Measurements from ENCODE around the gene MLLT3. TPM values are rescaled to one million over a fixed set of nuclear protein-coding genes. Genes with fewer than 3 reads are reported as not detected.

MLLT3 gene
- total and polyA plus RNA-seq, 2 of the 8 experiments (the other 6 are each of a cell fraction or from before 2014, with no cell fraction given): 5.9 to 9.6 TPM

DNA sequence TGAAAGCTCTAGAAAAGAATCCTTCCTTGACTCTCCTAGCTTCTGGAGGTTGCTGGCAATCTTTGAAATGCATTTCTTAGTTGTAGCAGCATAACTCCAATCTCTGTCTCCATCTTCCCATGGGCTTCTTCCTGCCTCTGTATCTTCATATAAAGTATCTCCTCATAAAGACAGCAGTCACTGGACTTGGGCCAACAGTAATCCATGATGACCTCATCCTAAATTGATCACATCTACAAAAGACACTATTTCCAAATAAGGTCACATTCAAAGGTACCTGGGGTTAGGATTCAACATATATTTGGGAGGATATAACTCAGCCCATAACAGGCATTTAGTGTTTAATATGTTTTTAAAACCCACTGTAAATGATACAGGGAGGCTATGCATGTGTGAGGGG lies 123.3 kb downstream of the MLLT3 start:
- CTCF ChIA-PET (ENCODE audit: partially characterized antibody): interaction anchor here (1.0 to 1.4 kb wide), 3 partner anchors 10 to 62 kb away, joined by 3 read pairs; no protein-coding TSS in a partner anchor

More for the DNA sequence above, 123.3 kb downstream of the MLLT3 start:
- H2BK15ac ChIP-seq (ENCODE audit: low read length): no peak overlapping the region
- H3K79me2 ChIP-seq (ENCODE audit: control insufficient read depth in 1 of 2, insufficient read depth in 2 of 2, low read length in 2 of 2): no peaks in the 10 kb centered on the region
- no peak overlapping the region for H3K23ac ChIP-seq (ENCODE audit: insufficient read length)
- H3K4me3 ChIP-seq (ENCODE audit: extremely low read depth in 1 of 4, insufficient read depth in 2 of 4, low read depth in 3 of 4, low read length in 4 of 4): no peak overlapping the region
- no peak overlapping the region for H3K9ac ChIP-seq (replicated peaks in 1 of 4; ENCODE audit: extremely low read depth in 1 of 4, low read depth in 3 of 4, low read length in 3 of 4)
- no peaks in the 10 kb centered on the region for H3K36me3 ChIP-seq (ENCODE audit: control insufficient read depth in 2 of 4, insufficient read depth in 4 of 4, low read length in 3 of 4)
- H2BK120ac ChIP-seq (replicated peaks; ENCODE audit: low read depth, low read length): no peak overlapping the region
- no peak overlapping the region for H3K56ac ChIP-seq (replicated peaks; ENCODE audit: insufficient read length, low read depth, low read length)
- no peak overlapping the region for H2AK5ac ChIP-seq (ENCODE audit: low read depth, low read length)
- H4K20me1 ChIP-seq (replicated peaks in 1 of 2; ENCODE audit: control insufficient read depth in 1 of 2, insufficient read depth in 2 of 2, low read length in 2 of 2): no peaks in the 10 kb centered on the region
- no peak overlapping the region for H3K4me2 ChIP-seq (ENCODE audit: insufficient read depth in 1 of 2, low read depth in 2 of 2, low read length in 2 of 2)
- DNase-seq (ENCODE audit: low read depth in 1 of 2, low spot score in 2 of 2) (no peak), FAIRE-seq (no peak)
- no peak overlapping the region for H2AFZ ChIP-seq (ENCODE audit: low read length)
- no peaks in the 10 kb centered on the region for H3K9me3 ChIP-seq (ENCODE audit: insufficient read depth in 2 of 2, low read depth in 1 of 2, low read length in 1 of 2)
- no peak overlapping the region for H3K27ac ChIP-seq (ENCODE audit: low read depth, low read length)
- H3K79me1 ChIP-seq (ENCODE audit: low read depth, low read length): no peaks in the 10 kb centered on the region
- H2BK12ac ChIP-seq (ENCODE audit: low read depth, low read length): no peak overlapping the region
- H3K4ac ChIP-seq (replicated peaks; ENCODE audit: insufficient read length, low read depth, low read length): no peak overlapping the region
- H3K27me3 ChIP-seq (replicated peaks in 1 of 4; ENCODE audit: control insufficient read depth in 3 of 4, extremely low read depth in 1 of 4, insufficient read depth in 3 of 4, low read length in 3 of 4): no peaks in the 10 kb centered on the region
- no peak overlapping the region for H4K8ac ChIP-seq (ENCODE audit: extremely low read depth, insufficient read depth, low read length)
- H3K4me1 ChIP-seq (replicated peaks in 1 of 4; ENCODE audit: control insufficient read depth in 3 of 4, insufficient read depth in 4 of 4, low read length in 3 of 4): peaks cover 0 to 3% (median 0%) of the 10 kb centered on the region in 4 experiments; a peak in 1 of 7 replicates
- TF ChIP-seq, protein P1, sequence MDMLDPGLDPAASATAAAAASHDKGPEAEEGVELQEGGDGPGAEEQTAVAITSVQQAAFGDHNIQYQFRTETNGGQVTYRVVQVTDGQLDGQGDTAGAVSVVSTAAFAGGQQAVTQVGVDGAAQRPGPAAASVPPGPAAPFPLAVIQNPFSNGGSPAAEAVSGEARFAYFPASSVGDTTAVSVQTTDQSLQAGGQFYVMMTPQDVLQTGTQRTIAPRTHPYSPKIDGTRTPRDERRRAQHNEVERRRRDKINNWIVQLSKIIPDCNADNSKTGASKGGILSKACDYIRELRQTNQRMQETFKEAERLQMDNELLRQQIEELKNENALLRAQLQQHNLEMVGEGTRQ (IDR thresholded peaks at IDR 0.05; ENCODE audit: low read length): no peak
- TF ChIP-seq YY1 (IDR thresholded peaks at IDR 0.05; ENCODE audit: low read depth, low read length): no peak
- TF ChIP-seq JUN (IDR thresholded peaks at IDR 0.05; ENCODE audit: low read depth, low read length): no peak
- no peak for TF ChIP-seq EP300 (IDR thresholded peaks at IDR 0.05; ENCODE audit: borderline replicate concordance in 1 of 2, low read depth in 2 of 2, low read length in 2 of 2)
- TF ChIP-seq POU5F1 (IDR thresholded peaks at IDR 0.05; ENCODE audit: low read depth, low read length): no peak
- no peak for TF ChIP-seq HDAC2 (IDR thresholded peaks at IDR 0.05; ENCODE audit: borderline replicate concordance in 1 of 2, low read depth in 2 of 2, low read length in 2 of 2)
- no peak for TF ChIP-seq NRF1 (IDR thresholded peaks at IDR 0.05; ENCODE audit: low read depth, low read length)
- TF ChIP-seq RNF2 (IDR thresholded peaks at IDR 0.05; ENCODE audit: borderline replicate concordance, low read depth, low read length, missing control alignments, poor library complexity, severe bottlenecking): no peak
- no peak for TF ChIP-seq SRF (IDR thresholded peaks at IDR 0.05; ENCODE audit: low read depth, low read length)
- H2BK5ac ChIP-seq (ENCODE audit: low read depth, low read length): no peak overlapping the region
- POLR2A ChIA-PET (ENCODE audit: partially characterized antibody): no interaction called here
- H2BK20ac ChIP-seq (ENCODE audit: low read length): no peak overlapping the region
- no peak overlapping the region for H3K18ac ChIP-seq (ENCODE audit: extremely low read depth, low read length)
- H4K91ac ChIP-seq (replicated peaks; ENCODE audit: insufficient read length, low read length): no peak overlapping the region
- no peak overlapping the region for H4K5ac ChIP-seq (ENCODE audit: insufficient read length, low read depth, low read length)
- H3K14ac ChIP-seq (ENCODE audit: insufficient read length): no peak overlapping the region
- H3K23me2 ChIP-seq (ENCODE audit: low read depth, low read length): no peaks in the 10 kb centered on the region

Measured in H1 (cell line).